HG02571 (cell line): ENCODE data around the gene SNTG2.

Experiments used
- ATAC-seq: cut with Tn5 transposase; IDR thresholded peaks from one replicate; pipeline ENCODE4 v1.9.1; 2021; ENCODE audit warnings: mild to moderate bottlenecking, moderate library complexity; ENCODE audit not compliant: unreplicated experiment

The SNTG2 gene

DNA sequence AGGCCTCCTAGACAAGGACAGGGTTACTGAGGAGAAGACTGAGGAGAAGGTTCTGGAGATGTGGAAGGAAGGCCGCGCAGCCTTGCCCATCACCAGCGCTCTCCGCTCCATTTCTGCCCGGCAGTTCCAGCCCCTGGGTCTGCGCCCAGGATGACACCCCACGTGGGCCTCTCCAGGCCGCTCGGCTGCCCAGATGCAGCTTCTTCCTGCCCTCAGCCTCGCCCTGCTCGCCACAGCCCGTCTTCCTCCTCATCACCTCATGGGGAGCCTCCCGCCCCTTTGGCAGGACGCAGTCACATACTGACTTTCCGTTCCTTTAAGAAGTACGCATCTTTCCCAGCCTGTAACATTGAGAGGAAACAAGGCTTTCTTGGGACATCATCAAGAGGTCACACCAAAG lies 37.1 kb downstream of the SNTG2 start:
- no peak for ATAC-seq

GRCh38 chr2:989781-990467 lies 39.3 kb downstream of the SNTG2 start:
- no peak for ATAC-seq

GRCh38 chr2:990970-991369 lies 40.3 kb downstream of the SNTG2 start:
- ATAC-seq = no peak

DNA sequence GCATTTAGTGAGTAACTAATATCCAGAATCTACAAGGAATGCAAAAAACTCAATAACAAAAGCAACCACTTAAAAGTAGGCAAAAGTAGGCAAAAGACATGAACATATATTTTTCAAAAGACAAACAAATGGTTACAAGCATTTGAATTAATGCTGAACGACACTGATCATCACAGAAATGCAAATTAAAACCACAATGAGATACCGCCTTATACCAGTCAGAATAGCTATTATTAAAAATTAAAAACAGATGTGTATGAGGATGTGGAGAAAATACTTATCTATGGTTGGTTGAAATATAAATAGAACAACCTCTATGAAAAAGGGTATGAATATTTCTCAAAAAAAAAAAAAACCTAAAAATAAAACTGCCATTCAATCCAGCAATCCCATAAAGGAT lies 51.7 kb downstream of the SNTG2 start:
- no peak for ATAC-seq

DNA sequence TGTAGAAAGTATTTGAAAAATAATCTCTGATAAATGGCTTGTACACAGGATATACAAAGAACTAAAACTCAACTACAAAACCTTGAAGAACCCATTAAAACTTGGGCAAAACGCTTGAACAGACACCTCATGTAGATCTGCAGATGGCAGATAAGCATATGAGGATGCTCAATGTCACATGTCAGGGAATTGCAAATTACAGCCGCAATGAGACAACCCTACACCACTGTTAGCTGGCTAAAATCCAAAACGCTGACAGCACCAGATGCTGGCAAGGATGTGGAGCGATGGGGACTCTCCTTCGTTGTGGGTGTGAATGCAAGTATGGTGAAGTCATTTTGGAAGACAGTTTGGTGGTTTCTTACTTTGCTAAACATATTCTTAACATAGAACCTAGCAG lies 53.7 kb downstream of the SNTG2 start:
- no peak for ATAC-seq

DNA sequence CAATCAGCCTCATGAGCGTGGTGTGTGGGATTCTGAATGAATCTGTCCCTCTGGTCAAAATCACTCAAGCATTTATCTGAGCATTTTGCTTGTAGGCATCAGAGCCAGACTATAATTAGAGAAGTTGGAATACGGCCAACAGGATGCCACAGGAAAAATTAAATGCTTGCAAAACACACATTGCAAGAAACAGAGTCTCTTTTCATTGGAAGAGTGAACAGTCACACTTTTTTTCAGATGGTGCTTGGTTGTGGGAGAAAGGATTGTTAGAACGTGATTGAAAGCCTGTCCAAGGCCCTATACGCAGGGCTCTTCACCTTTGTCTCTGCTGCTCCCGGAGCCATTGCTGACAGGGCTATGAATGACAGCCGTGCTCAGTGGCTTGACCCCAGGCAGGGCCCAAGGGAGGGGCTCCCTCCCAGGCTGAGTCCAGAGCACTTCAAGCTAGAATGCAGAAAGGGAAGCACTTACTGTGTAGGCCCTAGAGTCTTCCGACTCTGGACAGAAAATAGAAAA lies 59.8 kb downstream of the SNTG2 start:
- ATAC-seq = no peak

- no peak for ATAC-seq
These were observed 60.4 kb downstream of the SNTG2 start for GRCh38 chr2:1011006-1011405.

GRCh38 chr2:1011985-1012384 lies 61.3 kb downstream of the SNTG2 start:
- no peak for ATAC-seq

- ATAC-seq = no peak
These were observed 64.2 kb downstream of the SNTG2 start for GRCh38 chr2:1014802-1015201.

- ATAC-seq = no peak
These were observed 65.9 kb downstream of the SNTG2 start for GRCh38 chr2:1016500-1016899.

GRCh38 chr2:1017827-1018226 lies 67.2 kb downstream of the SNTG2 start:
- no peak for ATAC-seq

- ATAC-seq = no peak
These were observed 69.6 kb downstream of the SNTG2 start for GRCh38 chr2:1020206-1020605.

DNA sequence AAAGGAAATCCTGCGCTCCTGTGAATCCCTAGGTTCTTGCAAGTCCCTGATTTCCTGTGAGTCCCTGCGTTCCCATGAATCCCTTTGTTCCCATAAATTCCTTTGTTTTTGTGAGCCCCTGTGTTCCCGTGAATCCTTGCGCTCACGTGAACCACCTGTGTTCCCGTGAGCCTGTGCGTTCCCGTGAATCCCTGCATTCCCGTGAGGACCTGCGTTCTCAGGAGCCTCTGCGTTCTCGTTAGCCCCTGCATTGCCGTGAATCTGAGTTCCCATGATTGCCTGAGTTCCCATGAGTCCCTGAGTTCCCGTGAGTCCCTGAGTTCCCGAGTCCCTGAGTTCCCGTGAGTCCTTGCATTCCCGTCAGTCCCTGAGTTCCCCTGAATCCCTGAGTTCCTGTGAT lies 71.5 kb downstream of the SNTG2 start:
- ATAC-seq = no peak

- ATAC-seq = no peak
These were observed 74.3 kb downstream of the SNTG2 start for GRCh38 chr2:1024981-1025380.

- no peak for ATAC-seq
These were observed 75.5 kb downstream of the SNTG2 start for GRCh38 chr2:1026141-1026540.

DNA sequence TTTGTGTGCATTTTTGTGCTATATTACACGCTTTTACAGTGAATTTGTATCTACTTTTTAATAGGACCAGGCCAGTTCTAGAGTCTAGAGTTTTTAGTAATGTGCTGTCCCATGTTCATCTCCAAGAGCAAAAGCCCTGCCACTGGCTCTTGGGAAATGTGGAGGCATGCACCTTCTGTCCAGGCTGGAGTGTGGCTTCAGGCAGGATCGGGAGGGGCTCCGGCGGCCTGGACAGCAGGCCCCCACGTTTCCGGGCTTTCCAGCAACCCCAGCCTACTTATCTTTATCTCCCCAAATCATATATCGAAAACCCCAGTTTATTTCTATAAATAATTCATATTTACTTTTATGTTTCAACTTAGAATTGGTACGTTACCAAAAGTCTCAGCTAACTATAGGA lies 78.2 kb downstream of the SNTG2 start:
- ATAC-seq = no peak

DNA sequence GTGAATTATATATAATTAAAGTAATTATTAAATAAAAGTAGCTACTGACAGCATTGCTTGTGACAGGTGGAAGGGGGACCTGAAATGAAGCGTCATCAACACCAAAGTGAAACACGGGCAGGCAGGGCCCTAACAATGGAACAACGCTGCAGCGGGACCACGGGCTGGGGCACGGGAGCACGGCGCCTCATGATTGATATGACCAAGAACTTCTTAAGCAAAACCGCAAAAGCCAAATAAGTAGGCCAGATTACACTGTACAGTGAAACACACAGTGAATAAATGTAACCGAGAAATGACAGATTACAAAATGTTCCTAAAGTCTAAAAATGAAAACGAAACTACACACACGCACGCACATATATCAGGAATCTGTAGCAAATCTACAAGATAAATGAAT lies 81.4 kb downstream of the SNTG2 start:
- ATAC-seq = no peak

- ATAC-seq = no peak
These were observed 82.4 kb downstream of the SNTG2 start for GRCh38 chr2:1033069-1033468.

GRCh38 chr2:1037066-1037465 lies 86.4 kb downstream of the SNTG2 start:
- ATAC-seq = no peak

DNA sequence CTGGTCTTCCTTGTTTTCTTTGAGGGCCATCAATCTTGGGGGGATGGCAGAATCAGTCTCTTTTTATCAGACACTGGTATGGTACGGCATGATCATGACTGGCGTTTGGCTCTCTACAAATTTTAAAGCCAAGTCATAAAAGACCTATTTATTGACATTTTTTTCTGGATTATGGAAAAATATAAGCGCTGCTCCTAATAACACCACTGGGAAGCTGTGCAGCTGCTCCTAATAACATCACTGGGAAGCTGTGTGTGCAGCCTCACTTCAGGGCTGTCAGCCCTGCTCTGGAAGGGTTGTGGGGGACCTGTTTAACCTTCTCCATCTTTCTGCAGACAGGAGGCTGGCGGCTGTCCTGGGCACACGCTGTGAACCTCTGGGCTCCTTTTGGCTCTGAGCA lies 88.9 kb downstream of the SNTG2 start:
- ATAC-seq = no peak

GRCh38 chr2:1041012-1041805 lies 90.6 kb downstream of the SNTG2 start:
- no peak for ATAC-seq

- no peak for ATAC-seq
These were observed 94.5 kb downstream of the SNTG2 start for GRCh38 chr2:1045109-1045508.
